Fibroblast of lung (primary cell): ENCODE data around the gene FAM170B. TPM values are rescaled to one million over a fixed set of nuclear protein-coding genes. Genes with fewer than 3 reads are reported as not detected.

ENCODE experiments used
- DNase-seq, 2 donors: peaks; one replicate each; pipeline versions ENCODE4 v3.0.0 to v3.0.0-alpha.2; 2010; ENCODE audit warnings: low read depth in 2 of 2
- H2AFZ ChIP-seq: 2 replicates; pipeline ENCODE4 v1.5.1; 2012; ENCODE audit warnings: low read length, control low read depth, inconsistent platforms
- H3K27ac ChIP-seq: 2 replicates; pipeline ENCODE4 v1.5.1; 2011; ENCODE audit warnings: low read length, control low read depth; ENCODE audit not compliant: insufficient read depth
- H3K27me3 ChIP-seq: 2 replicates; pipeline ENCODE4 v1.5.1; 2011; ENCODE audit warnings: mild to moderate bottlenecking, low read length; ENCODE audit not compliant: control insufficient read depth, insufficient read depth
- H3K36me3 ChIP-seq: 2 replicates; pipeline ENCODE4 v1.5.1; 2011; ENCODE audit warnings: low read length; ENCODE audit not compliant: control insufficient read depth, insufficient read depth
- H3K4me1 ChIP-seq: 2 replicates; pipeline ENCODE4 v1.5.1; 2011; ENCODE audit warnings: low read length; ENCODE audit not compliant: control insufficient read depth, insufficient read depth; ENCODE audit errors: extremely low read depth
- H3K4me2 ChIP-seq: 2 replicates; pipeline ENCODE4 v1.5.1; 2011; ENCODE audit warnings: low read length, control low read depth; ENCODE audit not compliant: insufficient read depth; ENCODE audit errors: extremely low read depth
- H3K4me3 ChIP-seq, 4 experiments: fragments of 200-600 bp in 1 of 4; sonication (generic) in 1 of 4; replicated peaks in 1 of 4; 2 replicates each; pipeline ENCODE4 v1.5.1; 2011 to 2016; ENCODE audit warnings: low read length in 4 of 4, low read depth in 3 of 4, mild to moderate bottlenecking in 3 of 4, control low read depth in 2 of 4, inconsistent platforms in 1 of 4, mixed read lengths in 1 of 4; ENCODE audit not compliant: insufficient read depth in 1 of 4; ENCODE audit errors: control extremely low read depth in 1 of 4
- H3K79me2 ChIP-seq: 2 replicates; pipeline ENCODE4 v1.5.1; 2012; ENCODE audit warnings: mild to moderate bottlenecking, low read length, inconsistent platforms; ENCODE audit not compliant: control insufficient read depth, insufficient read depth
- H3K9ac ChIP-seq: 2 replicates; pipeline ENCODE4 v1.5.1; 2011; ENCODE audit warnings: mild to moderate bottlenecking, low read length, control low read depth; ENCODE audit not compliant: insufficient read depth
- H3K9me3 ChIP-seq: 2 replicates; pipeline ENCODE4 v1.5.1; 2012; ENCODE audit warnings: low read depth, low read length; ENCODE audit not compliant: control insufficient read depth, insufficient read depth
- H4K20me1 ChIP-seq: 2 replicates; pipeline ENCODE4 v1.5.1; 2011; ENCODE audit warnings: low read length; ENCODE audit not compliant: control insufficient read depth, insufficient read depth; ENCODE audit errors: extremely low read depth
- CTCF ChIP-seq, 2 donors: IDR thresholded peaks in 1 of 2; conservative IDR thresholded peaks in 1 of 2; 1 replicate in 1 of 2; 2 replicates in 1 of 2; pipeline ENCODE4 v1.5.1; 2011 to 2012; ENCODE audit warnings: low read length in 2 of 2, control low read depth in 1 of 2, inconsistent platforms in 1 of 2, low read depth in 1 of 2, mild to moderate bottlenecking in 1 of 2
- EZH2 ChIP-seq: IDR thresholded peaks from 2 replicates; pipeline ENCODE4 v1.5.1; 2012; ENCODE audit warnings: low read length, control low read depth, mild to moderate bottlenecking; ENCODE audit errors: missing control alignments
- polyA plus RNA-seq, 2 donors: library from polyadenylated mRNA; depleted of rRNA in 1 of 2; stranded (reverse) in 1 of 2; unstranded in 1 of 2; fragments of >200 nt; gene quantifications; 2 replicates each; pipeline ENCODE4 v1.2.1, GENCODE V29; 2011 to 2012; ENCODE audit warnings: missing spikeins in 1 of 2
- total RNA-seq: library from RNA; depleted of rRNA; stranded (reverse); fragments of >200 nt; gene quantifications from 2 replicates; pipeline ENCODE4 v1.2.1, GENCODE V29; 2014

FAM170B gene
- total and polyA plus RNA-seq, 2 donors (not counting 1 experiment from before 2014, with no cell fraction given), result not detected

DNA sequence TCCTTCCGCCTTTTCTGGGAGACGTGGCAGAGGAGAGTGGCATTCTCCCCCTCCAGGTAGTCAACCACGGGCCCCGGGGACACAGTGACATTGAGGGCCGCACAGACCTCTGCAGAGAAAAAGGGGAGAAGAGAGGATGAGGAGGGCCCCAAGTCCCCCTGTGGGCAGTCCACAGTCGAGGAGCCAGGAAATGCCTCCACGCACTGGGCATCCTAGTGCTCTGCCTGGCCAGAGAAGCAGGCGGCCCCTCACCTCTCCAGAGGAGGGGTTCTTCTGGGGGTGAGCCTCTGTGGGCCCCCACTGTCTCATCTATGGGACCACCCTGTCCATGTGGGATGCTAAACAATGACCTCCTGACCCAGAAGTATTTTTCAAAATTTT is 25.9 kb downstream of the FAM170B start:
- Histone ChIP-seq H3K4me1 (peaks cover 22% of the 10 kb centered on the region), H3K27ac (no peak overlapping the region), H4K20me1 (no peaks in the 10 kb centered on the region), H3K36me3 (peaks cover 1% of the 10 kb centered on the region), H3K9ac (no peak overlapping the region), H3K79me2 (no peaks in the 10 kb centered on the region), H3K4me2 (no peak overlapping the region), H3K27me3 (peaks cover 2% of the 10 kb centered on the region), H2AFZ (no peak overlapping the region), H3K9me3 (no peaks in the 10 kb centered on the region), H3K4me3 (no peak overlapping the region)
- no peak for TF ChIP-seq EZH2
- TF ChIP-seq CTCF (conservative IDR thresholded peaks at IDR 0.05 in 1 of 2, IDR thresholded peaks at IDR 0.05 in 1 of 2; ENCODE audit: low read depth in 1 of 2, low read length in 2 of 2), result no peak
- no peak for DNase-seq

DNA sequence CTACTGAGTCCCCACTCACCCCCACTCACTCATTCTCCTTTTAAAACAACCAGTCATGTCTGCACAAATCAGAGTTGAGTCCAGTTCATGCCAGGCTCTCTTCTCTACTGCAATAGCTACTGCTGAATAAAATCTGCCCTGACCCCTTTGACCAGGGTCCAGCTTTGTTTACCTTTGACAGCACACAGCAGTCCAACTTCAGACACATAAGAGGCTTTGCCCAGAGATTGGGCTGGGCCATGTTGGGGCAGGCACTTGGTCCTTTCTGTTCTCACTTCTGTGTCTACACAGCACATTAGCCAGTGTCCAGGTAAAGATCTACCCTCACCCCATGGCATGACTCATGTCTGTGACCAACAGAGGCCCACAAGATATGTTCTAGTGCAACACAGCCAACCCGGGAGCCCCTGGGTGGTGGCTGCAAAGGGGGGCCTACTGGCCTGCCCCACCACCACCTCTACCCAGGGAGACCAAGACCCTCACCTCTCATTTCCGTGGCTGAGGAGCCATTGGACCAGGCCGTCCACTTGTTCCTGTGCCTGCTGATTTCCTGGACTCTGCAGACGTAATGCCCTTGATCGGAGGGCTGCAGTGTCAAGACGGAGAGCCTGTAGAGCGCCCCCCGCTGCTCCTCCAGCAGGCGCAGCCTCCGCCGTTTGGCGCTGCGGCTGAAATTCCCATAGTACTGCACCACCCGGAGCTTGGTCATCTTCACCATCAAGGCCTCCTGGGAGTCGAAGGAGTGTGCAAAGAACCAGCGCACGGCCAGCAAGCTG is 26.5 kb downstream of the FAM170B start:
- Histone ChIP-seq H3K27ac (no peak overlapping the region), H4K20me1 (no peaks in the 10 kb centered on the region), H2AFZ (no peak overlapping the region), H3K4me1 (peaks cover 22% of the 10 kb centered on the region), H3K79me2 (no peaks in the 10 kb centered on the region), H3K4me3 (no peak overlapping the region), H3K36me3 (peaks cover 1% of the 10 kb centered on the region), H3K27me3 (peaks cover 2% of the 10 kb centered on the region), H3K9me3 (no peaks in the 10 kb centered on the region), H3K4me2 (no peak overlapping the region), H3K9ac (no peak overlapping the region)
- DNase-seq, result no peak
- TF ChIP-seq EZH2 (no peak), CTCF (conservative IDR thresholded peaks at IDR 0.05 in 1 of 2, IDR thresholded peaks at IDR 0.05 in 1 of 2; ENCODE audit: low read depth in 1 of 2, low read length in 2 of 2) (no peak)

GRCh38 chr10:49106451-49106850 is 27.4 kb downstream of the FAM170B start:
- H4K20me1 ChIP-seq, result no peaks in the 10 kb centered on the region
- H3K27ac ChIP-seq, result no peak overlapping the region
- H3K4me2 ChIP-seq, result peak overlapping the region; percentile 21
- H3K36me3 ChIP-seq, result peaks cover 1% of the 10 kb centered on the region
- H3K9me3 ChIP-seq, result no peaks in the 10 kb centered on the region
- no peak overlapping the region for H2AFZ ChIP-seq
- no peak overlapping the region for H3K4me3 ChIP-seq
- TF ChIP-seq CTCF (conservative IDR thresholded peaks at IDR 0.05 in 1 of 2, IDR thresholded peaks at IDR 0.05 in 1 of 2; ENCODE audit: low read depth in 1 of 2, low read length in 2 of 2) (no peak), EZH2 (no peak)
- peak in 1 of 2 donors; percentile 9 for DNase-seq
- no peaks in the 10 kb centered on the region for H3K27me3 ChIP-seq
- H3K9ac ChIP-seq, result no peak overlapping the region
- H3K4me1 ChIP-seq, result peaks cover 18% of the 10 kb centered on the region
- H3K79me2 ChIP-seq, result no peaks in the 10 kb centered on the region
